Stimulated activated CD4-positive, alpha-beta T cell treated with anti-CD3 and anti-CD28 coated beads, Interleukin-15, amount 100 ng/mL, for 48 hours (primary cell): ENCODE results near the gene ANKRD29.
"Not testable (repeated sequence)": the region's sequence is repeated elsewhere in the genome, so short reads cannot be mapped to it uniquely, and the experiment has no call there.

Source experiments
- DNase-seq, 2 donors: peaks; one replicate each; pipeline ENCODE4 v3.0.0-alpha.2; 2020; ENCODE audit warnings: low read depth in 2 of 2

Gene ANKRD29

DNA sequence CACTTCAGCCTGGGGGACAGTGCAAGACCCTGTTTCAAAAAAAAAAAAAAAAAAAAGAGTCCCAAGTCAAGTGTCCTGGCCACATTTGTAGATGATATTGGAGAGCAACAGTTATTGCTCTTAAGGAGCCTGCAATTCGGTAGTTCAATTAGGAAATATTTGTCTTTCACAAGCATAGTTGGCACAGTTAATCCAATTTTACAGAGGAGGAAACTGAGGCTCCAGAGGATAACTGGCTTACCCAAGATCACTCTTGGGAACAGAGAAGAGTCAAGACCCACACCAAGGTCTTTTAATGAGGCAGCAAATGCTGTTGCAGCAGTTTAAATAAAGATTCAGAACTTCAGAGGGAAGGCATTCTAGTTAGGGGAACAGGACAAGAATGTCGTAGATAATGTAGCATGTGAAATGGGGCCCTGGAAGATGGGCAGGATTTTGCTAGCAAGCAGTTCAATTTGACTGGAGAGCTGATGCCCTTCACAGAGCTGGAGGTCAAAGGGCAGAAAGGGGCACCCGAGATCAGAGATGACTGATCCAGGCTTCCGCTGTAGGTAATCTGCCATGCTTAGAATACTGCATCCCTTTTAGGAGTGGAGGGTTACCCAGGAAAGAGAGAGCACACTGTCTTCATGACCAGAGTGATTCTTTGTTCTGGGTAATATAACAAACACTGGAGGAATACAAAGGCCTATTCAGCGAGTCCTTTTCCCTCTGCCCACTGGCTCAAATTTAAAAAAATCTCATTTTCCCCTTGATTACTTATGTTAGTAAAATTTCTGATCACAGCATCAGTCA is 79.4 kb downstream of the ANKRD29 start:
- DNase-seq: no peak

DNA sequence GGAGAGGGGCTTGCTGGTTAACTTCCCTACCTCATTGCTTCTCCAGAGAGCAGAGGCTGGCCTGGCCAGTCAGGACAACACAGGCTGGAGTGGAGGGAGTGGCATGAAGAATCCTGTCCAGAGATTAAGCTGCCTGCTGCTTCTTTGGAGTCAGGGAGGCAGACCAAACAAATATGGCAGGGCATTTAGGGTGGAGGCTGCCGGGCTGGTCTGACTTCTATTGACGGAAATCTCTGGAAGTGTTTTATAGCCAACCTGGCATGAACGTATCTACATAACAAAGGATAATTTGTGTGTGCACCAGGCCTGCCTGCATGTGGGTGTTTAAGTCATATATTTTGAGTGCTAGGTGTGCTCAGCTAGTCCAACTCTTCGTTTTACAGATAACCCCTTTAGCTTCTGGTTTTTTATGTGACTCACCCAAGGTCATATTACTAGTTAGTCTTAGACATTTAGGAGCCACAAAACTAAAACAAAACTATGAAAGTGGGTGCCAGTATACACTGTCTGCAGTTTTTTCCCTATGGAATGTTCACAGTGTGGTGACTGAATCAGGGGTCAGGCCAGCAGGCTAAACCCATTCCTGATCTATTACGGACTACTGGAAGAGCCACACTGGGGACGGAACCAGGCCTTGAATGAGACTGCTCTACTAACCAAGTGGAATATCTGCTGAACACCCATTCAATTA is 81.9 kb downstream of the ANKRD29 start:
- no peak for DNase-seq

DNA sequence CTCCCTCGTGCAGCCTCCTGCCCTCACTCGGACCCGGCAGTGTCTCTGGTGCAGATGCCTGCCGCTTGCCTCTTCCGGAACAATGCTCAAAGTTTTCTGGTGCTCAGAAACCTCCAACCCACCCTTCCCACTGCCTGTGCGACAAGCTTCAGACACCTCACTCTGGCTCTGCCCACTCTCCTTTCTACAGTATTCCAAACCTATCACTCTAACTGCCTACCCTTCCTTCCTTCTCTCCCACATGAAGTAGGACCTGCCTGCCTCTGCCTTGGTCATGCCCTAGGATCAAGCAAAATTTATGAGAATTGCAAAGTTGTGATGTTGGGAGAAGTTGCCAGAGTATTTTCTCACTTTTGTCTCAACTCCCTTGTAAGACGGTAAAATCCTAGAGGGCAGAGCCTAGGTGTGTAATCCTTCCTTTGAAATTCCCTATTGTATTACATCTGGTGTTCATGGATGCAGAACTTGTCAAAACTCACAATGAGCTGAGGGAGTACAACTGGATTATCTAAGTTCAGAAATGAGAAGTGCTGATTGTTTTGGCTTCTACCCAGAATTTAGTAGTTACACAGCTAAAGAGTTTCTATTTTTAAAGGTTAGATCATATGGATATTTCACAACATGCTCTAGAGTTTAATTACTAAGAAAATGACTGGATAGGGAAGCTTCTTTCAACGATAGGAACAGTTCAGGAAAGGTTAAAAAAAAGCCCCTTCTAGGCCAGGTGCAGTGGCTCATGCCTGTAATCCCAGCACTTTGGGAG is 83.6 kb downstream of the ANKRD29 start:
- DNase-seq: no peak

DNA sequence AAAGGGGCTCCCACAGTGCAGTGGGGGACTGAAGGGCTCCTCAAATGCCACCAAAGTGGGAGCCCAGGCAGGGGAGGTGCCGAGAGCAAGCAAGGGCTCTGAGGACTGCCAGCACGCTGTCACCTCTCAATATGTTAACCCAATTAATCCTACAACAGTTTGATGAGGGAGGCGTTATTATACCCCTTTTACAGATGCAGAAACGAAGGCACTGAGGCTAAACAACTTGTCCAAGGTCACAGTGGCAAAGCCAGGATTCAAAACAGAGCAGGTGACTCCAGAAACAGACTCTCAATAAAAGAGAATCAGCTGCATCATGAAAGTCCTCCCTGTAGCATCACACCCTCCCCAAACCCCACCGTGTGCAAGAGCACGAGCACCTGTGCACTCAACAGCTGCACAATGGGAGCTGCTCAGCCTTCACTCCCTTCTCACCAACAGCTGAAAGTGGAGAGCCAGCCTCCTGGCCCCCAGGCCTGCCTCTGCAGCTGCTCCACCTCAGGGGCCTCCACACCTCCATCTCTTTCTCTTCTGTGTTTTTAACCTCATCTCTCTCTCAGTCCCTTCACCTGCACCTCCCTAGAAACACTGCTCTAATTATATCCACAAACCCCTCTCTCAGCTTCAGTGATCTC is 84.5 kb downstream of the ANKRD29 start:
- DNase-seq: no peak

DNA sequence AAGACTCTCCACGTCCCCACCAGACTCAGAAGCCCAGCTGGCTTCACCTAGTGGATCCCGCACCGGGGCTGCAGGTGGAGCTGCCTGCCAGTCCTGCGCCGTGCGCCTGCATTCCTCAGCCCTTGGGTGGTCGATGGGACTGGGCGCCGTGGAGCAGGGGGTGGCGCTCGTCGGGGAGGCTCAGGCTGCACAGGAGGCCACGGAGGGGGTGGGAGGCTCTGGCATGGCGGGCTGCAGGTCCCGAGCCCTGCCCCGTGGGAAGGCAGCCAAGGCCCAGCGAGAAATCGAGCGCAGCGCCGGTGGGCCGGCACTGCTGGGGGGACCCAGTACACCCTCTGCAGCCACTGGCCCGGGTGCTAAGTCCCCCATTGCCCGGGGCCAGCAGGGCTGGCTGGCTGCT is 85.2 kb downstream of the ANKRD29 start:
- DNase-seq: not testable (repeated sequence)

DNA sequence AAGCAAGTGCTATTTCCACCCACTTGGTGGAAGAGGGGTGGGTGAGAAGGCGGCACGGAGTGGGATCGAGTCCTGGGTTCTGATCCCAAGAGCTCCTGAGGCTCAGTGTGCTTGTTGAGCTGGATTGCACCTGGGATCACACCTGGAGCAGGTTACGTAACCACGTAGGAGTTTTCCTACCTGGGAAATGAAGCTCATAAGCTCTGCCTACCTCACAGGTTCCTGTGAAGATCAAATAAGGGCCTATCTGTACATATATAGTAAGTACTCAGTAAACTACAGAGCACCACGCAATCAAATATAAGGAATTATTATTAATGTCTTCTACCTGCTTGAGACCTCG is 87.4 kb downstream of the ANKRD29 start:
- DNase-seq: no peak

DNA sequence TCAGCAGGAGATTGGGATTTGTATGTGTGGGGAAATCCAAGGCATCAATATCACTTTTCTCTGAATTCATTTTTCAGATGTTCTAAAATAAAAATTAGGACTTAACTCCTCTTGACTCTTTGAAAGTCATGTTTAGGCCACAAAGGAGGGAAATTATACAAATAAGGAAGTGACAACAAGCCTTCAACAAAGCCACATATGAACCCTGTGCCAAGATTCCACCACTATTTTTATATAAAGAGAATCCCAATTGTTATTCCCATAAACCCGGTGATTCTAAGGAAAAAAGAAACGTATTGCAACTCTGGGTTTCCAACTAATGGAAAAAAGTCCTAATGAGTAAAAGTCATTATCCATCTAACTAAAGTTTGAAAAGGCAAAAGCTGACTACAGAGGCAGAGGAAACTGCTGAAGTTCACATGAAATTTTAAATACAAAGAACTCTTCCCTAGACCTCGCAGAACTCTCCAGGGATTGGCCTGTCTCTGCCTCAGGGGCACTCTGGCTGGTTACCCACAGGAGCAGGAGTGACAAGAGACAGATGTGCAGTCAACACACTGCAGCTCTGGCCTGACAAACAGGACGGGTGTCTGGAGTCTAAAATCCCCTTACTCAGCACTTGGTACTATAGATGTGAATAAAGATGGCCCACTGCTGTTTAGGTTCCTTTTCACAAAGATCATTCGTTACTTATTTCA is 88.0 kb downstream of the ANKRD29 start:
- DNase-seq: no peak

DNA sequence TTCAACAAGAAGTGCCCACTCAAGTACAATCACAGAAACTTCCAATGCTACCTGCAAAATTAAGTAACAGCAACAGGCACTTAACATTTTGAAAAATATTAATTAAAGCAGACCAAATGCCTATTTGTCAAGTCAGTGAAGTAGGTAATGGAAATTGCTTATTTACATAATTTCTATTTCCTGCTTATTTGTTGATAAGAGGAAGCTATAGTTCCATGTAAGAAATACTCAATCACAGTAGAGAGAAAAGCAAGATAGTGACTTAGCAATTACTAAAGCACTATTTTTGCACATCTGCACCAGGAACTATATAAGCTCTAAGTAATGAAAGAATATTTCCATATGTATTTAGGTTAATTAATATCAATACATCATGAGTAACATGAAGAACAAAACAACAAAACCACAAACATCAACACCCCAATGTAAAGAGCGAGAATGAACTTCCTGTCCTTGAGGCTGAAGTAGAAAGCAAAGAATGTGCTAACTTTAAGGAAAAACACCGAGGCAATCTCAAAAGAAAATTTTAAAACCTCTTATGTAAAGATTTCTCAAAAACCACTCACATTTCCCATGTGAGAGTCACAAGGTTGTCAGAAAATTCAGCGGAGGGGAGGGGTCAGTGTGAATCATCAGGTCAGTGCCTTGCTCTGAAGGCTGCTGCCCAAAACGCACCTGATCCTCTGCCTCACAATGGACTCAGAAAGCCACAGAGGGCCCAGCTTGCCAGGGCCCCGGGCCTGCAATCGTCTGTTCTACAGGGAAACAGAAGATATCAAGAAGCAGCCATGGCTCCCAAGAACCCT is 88.9 kb downstream of the ANKRD29 start:
- DNase-seq: no peak

DNA sequence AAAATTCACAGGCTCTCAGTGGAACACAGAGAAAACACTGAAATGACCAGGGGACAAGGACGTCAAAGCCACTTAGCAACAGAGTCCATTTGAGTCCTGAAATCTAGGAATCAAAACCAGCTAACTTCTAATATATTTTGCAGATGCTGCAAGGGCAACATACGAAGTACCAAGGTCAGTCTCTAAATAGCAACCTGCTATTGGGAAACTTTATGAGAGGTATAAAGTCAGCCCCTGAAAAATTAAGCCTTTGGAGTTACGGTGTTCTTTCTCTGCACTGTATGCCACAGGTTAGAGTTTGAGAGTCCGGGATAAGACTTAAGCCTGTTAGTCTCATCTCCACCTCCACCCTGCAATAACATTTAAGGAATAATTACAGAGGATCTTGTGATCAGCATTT is 89.7 kb downstream of the ANKRD29 start:
- DNase-seq: no peak

DNA sequence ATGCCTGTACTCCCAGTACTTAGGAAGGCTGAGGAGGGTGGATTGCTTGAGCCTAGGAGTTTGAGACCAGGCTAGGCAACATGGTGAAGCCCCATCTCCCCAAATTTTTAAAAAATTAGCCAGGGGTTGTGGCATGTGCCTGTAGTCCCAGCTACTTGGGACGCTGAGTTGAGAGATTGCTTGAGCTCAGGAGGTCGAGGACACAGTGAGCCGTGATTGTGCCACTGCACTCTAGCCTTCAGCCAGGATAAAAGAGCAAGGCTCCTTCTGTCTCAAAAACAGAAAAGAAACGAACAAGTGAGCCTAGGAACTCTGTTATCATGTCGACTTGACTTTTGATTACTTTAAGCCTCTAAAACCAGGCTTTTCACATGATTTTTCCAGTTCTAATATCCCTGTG is 90.1 kb downstream of the ANKRD29 start:
- no peak for DNase-seq

DNA sequence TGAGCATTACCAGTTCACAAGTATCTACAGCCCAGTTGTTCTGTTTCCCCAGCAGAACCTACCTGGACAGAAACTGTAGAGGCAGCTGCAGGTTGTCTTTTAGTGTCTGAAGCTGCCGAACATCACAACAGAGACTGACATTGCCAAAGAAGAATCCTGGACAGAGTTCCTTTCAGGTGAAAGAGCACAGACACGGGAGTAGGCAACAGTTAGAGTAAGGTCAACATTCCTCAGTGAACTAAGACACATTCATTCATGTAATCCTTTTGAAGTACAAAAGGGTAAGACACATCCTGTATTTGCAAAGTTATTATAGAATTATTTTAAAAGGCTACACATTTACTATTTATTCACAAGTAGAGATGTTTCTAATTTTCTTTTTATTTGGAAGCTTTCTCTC is 90.7 kb downstream of the ANKRD29 start:
- no peak for DNase-seq

DNA sequence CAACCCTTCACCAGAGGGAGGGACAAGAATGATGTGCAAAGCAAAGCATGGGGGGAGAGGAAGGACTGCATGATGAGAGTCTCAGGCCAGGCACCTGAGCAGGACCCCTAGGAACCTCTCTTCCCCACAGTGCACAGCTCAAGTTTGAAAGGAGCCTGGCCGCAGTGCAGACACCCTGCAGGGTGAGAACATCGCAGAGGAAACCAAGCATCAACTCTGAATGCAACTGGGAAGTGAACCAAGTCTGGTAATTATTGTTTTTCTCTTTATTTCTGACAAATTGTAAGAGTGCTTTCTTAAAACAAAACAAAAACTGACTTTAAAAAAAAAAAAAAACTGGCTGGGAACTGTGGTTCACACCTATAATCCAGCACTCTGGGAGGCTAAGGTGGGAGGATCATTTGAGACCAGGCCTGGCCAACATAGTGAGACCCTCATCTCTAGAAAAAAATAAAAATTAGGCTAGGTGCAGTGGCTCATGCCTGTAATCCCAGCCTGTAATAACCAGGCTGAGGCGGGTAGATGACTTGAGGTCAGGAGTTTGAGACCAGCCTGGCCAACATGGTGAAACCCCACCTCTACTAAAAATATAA is 91.7 kb downstream of the ANKRD29 start:
- no peak for DNase-seq

DNA sequence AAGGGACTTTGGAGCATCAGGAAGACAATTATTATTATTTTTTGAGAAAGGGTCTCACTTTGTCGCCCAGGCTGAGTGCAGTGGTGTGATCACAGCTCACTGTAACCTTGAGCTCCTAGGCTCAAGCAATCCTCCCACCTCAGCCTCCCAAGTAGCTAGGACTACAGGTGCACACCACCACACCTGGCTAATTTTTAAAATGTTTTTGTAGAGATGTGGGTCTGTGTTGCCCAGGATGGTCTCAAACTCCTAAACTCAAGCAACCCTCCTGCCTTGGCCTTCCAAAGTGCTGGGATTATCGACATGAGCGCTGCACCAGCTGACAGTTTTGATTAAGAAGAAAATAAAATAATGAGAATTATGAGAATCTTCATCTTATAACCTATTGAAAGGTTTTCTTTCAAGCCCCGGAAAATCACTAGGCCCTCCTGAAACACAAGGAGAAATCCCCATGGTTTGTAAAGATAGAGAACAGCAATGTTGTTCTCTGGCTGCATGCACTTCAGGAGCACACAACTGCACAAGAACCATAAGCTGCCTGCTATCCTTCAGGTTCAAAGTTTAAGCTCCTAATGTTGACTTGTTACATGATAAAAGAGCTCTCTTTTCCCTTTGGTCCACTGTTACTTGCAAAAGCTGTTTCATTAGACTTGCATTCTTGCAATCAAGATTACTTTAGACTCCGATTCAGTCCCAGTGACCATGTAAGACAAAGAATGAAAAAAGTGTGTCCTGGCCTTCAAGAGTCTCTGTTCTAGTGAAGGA is 93.2 kb downstream of the ANKRD29 start:
- no peak for DNase-seq

DNA sequence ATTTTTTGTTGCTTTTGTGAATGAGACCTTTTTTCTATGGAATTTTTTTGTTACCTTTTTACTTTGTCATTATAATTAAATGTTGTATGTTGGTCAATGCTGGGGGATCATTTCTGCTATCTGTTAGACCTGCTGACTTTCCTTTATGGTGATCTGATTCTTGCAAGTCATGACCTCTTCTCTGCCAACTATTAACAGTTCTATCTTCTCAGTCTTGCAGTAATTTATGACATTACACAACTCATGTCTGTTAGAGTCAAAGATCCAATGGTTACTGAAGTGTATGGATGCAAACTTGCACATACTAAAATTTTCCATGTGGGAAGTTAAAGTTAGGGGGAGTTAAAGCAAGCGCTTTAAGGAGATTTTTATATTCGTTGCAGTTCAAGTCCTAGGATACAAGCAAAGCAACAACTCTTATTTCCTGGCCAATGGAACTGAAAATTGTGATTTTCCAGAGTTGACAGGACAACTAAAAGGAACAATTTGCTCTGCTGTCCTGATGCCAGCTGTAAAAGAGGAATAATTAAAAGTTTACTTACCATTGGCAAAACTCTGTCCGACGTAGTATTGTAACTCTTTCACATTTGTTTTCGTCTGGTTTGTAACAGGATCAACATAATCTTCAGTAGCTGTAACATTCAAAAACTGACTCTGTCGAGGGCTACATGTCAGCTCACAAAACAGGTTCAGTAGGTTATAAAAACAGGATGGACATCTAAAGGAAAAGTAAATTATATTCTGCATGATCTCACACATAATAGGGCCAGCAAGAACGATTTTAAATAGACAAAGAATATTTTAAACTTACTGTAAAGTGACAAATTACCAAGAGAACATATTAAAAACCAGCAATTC is 94.2 kb downstream of the ANKRD29 start:
- no peak for DNase-seq

DNA sequence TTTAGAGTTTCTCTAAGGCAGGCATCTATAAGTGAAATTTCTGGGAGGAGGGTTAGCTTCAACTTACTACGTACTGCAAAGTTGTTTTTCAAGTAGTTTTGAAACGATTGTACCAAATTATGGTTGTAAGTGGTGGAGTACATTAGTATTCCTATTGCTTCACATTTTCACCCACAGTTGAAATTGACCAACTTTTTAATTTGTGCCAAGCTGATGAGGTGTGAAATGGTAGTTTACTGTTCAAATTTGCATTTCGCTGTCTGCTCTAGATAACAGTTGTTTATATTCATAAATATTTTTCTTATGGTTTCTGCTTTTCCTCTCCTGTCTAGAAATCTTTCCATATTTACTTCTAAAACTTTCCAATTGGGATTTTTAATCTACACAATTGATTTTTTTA is 95.0 kb downstream of the ANKRD29 start:
- DNase-seq: no peak

DNA sequence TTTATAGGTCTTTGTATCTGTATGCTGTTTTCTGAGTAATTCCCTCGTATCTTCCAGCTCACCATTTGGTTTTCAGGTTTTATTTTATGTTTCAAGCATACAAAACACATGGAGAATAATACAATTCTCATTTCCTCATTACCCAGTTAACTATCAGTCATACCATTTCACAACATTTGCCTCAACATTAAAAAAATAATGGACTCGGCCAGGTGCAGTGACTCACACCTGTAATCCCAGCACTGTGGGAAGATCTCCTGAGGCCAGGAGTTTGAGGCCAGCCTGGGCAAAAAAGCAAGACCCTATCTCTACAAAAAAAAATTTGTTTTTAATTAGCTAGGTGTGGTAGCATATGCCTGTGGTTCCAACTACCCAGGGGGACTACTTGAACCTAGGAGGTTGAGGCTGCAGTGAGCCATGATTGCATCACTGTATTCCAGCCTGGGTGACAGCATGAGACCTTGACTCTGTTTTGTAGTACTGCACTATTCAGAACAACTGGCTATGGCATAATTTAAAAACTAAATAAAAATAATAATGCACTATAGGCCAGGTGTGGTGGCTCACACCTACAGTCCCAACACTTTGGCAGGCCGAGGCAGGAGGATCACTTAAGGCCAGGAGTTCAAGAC is 96.7 kb downstream of the ANKRD29 start:
- DNase-seq: no peak

DNA sequence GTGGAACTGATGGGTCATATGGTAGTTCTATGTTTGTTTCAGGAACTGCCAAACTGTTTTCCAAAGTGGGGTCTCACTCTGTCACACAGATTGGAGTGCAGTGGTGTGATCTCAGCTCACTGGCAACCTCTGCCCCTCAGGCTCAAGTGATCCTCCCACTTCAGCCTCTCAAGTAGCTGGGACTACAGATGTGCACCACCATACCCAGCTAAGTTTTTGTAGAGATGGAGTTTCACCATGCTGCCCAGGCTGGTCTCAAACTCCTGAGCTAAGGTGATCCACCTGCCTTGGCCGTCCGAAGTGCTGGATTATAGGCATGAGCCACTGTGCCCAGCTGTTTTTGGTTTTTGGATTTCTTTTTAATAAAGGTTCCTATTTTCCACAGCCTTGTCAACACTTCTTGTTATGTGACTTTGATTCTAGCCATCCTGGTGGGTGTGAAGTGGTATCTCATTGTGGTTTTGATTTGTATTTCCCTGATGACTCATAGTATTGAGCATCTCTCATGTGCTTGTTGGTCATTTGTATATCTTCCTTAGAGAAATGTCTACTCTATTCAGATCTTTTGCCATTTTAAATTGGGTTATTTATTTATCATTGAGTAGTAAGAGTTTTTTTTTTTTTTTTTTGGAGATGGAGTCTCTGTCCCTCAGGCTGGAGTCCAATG is 99.2 kb downstream of the ANKRD29 start:
- DNase-seq: no peak

DNA sequence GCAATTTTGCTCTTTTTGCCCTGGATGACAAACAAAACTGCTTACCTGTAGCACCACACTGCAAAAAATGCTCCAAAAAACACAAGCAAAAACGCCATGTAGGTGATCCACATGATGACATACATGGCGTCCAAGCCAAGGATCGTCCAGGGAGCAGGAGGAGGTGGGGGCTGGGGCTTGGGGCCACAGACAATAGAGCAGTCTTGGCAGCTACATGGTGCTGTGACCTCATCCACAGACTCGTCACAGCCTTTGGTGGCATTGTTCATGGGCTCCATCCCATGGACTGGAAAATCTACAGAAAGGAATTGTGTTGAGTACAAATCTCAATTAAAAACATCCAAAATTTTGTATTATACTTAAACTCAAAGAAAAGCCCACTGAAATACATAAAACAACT is 102.5 kb downstream of the ANKRD29 start:
- no peak for DNase-seq
